SHP77 treated with DMSO at 0.1 percent for 48 hours (cell line): ENCODE measurements around the gene TRIM28.

ENCODE experiments used
- DNase-seq: peaks from one replicate; lab custom pipeline; 2025; lab: John Stamatoyannopoulos, UW

Gene TRIM28

DNA sequence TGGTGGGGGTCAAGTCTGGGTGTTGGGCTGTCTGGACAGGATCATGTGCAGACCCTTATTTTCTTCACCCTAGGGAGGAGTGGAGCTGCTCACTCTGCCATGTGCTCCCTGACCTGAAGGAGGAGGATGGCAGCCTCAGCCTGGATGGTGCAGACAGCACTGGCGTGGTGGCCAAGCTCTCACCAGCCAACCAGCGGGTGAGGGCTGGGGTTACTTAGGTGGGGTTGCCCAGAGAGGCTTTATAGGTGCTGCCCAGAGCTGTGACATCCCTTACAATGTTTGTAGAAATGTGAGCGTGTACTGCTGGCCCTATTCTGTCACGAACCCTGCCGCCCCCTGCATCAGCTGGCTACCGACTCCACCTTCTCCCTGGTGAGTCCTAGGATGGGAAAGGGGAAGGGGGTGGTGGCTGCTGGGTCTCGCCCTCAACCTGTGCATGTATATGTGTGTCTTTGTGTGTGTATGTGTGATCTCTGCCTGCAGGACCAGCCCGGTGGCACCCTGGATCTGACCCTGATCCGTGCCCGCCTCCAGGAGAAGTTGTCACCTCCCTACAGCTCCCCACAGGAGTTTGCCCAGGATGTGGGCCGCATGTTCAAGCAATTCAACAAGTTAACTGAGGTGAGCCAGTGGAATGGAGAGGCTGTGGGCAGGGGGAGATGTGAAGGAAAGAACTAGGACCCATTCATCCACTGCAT lies 5.9 kb downstream of the TRIM28 start:
- no peak for DNase-seq

DNA sequence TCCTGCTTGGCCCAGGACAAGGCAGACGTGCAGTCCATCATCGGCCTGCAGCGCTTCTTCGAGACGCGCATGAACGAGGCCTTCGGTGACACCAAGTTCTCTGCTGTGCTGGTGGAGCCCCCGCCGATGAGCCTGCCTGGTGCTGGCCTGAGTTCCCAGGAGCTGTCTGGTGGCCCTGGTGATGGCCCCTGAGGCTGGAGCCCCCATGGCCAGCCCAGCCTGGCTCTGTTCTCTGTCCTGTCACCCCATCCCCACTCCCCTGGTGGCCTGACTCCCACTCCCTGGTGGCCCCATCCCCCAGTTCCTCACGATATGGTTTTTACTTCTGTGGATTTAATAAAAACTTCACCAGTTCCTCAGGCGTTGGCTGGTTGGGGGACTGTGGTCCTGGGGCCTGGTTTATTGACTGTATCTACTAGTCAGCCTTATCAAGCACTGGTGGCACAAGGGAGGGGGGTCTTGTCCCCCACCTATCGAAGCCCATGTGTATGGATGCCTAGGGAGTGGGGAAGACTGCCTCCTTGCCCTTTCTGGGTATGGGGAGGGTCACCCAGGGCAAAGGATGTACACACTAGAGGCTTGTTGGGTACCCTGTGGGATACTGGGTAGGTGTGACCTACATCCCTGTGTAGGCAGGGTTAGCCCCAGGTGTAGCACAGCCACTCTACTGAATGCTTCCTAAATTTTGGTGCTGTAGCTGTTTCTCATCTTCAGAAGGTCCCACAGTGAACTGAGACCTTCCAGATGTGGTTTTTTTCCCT lies 6.7 kb downstream of the TRIM28 start:
- no peak for DNase-seq

GRCh38 chr19:58551123-58551497 lies 7.2 kb downstream of the TRIM28 start:
- DNase-seq = no peak

GRCh38 chr19:58551577-58552471 lies 8.0 kb downstream of the TRIM28 start:
- DNase-seq = no peak

GRCh38 chr19:58552655-58553054 lies 8.8 kb downstream of the TRIM28 start:
- no peak for DNase-seq

GRCh38 chr19:58553799-58554493 lies 10.1 kb downstream of the TRIM28 start:
- no peak for DNase-seq

DNA sequence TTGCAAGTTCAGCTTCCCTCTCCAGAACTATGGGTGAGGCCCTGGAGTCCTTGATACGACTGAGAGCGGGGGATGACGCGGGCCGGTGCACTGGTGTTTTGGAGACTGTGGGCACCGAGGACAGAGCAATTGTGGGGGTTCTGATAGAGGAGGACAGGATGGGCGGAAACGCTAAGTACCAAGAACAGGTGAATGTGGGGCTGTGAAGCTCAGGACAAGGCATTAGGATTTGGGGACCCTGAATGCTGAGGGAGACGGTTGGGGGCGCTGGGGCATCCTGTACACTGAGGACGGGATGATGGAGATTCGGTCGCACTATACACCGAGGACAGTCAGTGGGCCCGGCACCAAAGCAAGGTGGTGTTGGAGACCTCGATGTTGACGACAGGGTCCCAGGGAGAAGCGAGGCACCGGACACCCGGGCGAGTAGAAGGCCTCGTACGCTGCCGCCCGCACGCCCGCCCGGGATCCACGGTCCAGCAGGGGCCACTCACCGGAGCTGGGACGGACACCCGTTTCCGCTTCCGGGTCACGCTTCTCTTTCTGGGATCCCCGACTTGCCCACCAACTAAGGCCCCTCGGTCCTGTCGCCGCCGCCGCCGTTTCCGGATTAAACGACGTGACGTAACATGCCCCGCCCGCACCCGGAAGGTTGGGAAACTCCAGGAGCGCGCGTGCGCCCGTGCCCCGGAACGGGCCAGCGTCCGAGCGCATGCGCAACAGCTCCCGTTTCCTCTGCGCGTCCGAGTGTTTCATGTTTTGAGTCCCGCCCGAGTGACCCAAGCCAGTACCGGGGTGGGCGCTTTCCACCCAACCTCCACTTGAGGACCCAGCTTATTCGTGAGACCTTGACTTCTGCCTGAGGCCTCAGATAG lies 10.9 kb downstream of the TRIM28 start, which contains the start of gene CHMP2A:
CHMP2A (minus strand) TSS at position 612 of the 875 bp plus-strand sequence. CDS start 893 bp downstream, outside the sequence.
- no peak for DNase-seq

DNA sequence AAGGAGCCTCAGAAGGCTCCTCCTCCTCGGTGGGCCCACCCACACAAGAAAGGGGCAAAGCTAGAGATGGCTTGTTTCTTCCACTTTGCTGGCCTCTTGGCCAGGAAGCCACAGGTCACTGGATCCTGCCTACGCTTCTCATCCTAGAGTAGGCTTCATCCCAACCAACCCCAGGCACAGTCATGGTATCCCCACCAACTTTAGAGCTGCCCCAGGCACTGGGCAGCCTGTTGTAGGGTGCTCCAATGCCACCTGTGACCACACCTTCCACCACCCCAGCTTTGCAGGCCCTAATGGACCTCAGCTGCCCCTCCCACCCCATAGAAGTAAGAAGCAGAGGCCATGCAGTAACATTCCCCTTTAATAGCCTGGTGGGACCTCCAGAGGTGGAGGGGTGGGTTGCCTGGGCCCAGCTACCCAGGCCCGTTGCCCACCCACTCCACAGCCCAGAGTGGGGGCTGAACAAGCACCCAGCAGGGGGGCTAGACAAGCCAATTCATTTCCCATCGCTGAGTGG lies 11.6 kb downstream of the TRIM28 start:
- DNase-seq = no peak

DNA sequence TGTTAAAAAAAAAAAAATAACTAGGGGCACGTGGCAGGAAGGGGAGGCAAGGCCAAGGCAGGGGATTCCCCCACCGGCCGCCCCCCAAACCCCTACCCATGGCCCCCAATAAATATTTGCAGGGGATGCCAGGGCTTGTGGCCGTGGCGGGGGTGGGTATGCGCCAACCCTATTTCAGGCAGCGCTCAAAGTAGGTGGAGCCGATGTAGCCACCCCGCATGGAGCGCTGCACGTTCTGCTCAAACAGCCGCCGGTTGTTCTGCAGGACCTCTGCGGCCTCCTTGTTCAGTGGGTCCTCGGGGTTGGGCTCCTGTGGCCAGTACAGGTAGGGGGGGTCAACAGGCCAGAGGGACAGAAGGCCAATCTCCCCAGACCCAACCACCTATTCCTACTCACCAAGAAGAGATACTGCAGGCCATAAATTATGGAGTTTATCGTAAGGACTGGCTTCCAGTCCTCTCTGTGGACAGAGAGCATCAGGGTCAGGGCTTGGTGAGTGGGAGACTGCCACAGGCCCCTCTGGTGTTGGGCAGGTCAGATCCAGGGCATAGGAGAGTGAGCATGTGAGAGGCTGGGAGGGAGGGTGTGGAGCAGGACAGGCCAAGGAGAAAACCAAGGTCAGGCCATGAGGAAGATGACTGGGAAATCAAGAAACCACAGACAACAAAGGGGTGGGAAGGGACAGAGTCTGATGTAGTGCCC lies 12.2 kb downstream of the TRIM28 start:
- DNase-seq = no peak

DNA sequence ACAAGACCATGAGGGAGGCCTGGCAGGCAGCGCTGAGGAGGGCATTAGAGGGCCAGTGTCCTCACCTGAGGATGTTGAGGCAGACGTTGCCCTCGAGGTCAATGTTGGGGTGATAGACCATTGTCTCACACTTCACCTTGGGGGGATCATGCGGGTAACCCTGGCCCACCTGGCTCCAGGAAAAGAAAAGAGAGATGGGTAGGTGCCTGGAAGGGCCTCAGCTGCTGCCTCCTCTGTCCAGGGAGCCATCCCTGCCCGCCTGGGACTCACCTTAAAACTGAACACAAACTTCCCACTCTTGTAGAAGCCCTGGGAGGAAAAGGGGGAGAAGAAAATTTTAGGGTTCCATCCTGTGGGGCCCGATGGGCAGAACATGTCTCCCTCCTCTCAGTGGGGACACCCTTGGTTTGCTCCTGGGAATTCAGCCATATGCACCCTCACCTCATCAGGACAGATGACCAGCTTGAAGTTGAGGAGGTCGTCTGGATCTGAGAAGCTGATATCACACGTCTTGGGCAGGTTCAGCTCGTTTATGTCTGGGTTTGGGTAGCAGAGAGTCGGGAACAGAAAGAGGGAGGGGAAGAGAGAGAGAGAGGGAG lies 12.9 kb downstream of the TRIM28 start:
- DNase-seq = no peak

DNA sequence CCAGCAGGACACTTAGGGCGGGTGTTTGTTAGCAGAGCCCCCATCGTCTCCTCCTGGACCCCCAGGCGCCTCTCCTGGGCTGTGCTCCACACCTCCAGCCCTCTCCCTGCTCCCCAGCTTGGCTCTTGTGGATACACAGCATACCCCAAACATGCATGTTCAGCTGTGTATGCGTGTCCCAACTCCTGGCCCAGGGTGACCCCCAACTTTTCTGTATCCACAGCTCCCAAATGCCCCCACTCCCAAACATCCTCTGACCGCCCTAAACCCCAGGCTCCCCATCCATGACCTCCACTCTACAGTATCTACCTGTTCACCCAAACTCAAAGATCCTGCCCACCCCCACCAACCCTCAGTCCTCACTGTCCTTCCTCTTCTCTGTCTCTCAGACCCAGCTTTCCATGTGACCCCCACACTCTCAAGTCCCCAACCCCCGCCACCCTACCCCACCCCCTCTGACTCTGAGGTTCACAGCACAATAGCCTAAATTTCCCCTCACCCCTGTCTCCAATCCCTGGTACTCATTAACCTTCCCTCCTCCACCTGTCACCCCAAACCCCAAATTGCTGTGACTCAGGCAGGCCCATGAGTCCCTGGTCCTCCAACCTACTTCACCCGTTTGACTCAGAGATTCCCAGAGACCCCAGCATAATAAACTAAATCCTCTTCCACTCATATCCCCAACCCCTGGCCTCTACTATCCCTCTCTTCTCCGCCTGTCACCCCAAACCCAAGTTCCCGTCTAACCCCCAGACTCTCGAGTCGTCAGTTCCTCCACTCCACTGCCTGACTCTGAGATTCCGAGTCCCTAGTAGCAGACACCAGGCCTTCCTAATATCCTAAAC lies 13.6 kb downstream of the TRIM28 start:
- DNase-seq = no peak

DNA sequence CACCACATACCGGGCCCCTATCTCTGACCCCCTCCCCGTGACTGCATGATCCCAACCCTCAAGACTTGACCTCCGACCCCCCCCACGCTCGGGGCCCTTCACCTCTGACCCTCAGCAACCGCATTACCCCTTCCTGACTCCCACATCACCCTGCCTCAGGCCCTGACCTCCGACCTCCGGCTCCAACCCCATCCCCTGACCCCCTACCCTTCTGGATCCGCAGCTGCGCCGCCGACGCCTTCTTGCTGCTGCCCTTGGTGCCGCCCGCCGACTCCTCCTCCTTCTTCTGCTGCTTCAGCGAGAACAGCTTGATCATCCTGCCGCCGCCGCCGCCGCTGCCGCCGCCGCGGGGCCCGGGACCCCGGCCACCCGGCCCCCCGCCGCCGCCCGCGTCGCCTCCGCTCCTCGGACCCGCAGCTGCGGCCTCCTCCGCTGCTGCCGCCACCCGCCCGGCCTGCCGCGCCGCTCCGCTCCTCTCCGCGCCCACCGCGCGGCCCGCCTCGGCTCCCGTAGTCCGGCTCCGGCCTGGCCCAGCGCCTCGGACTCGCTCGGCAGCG lies 14.3 kb downstream of the TRIM28 start, which contains the start of gene UBE2M:
UBE2M (minus strand) TSS at position 546 of the 557 bp plus-strand sequence; CDS start at position 316, 230 bp downstream.
- no peak for DNase-seq

DNA sequence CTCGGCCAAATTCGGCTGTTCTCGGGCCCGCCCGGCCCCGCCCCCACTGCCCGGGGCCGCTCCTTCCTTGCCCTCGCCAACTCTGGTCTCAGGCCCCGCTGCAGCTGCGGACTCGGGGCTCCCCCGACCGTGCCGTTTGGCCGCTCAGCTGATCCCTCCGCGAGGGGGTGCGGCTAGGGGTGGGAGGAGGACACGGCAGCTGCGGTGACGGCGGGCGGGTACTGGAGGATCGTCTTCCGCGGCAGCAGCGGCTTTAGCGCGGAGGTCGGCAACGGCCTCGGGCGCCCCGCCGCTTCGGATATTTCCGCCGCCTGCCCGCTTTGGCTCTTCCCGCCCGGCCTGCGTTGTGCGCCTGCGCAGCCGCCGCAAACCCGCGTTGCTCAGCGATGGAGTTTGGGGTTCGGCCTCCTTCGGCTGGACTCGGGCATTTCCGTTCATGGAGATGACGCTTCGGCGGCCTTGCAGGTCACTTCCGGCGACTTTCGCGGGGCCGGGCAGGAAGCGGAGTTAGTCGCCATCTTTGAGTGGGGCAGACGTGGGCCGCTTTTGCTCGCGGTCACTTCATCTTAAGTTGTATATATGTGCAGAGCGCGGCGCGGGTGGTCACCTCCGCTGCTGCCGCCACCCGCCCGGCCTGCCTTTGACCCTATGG lies 14.9 kb downstream of the TRIM28 start:
- no peak for DNase-seq

GRCh38 chr19:58559275-58560006 lies 15.6 kb downstream of the TRIM28 start:
- DNase-seq = no peak

DNA sequence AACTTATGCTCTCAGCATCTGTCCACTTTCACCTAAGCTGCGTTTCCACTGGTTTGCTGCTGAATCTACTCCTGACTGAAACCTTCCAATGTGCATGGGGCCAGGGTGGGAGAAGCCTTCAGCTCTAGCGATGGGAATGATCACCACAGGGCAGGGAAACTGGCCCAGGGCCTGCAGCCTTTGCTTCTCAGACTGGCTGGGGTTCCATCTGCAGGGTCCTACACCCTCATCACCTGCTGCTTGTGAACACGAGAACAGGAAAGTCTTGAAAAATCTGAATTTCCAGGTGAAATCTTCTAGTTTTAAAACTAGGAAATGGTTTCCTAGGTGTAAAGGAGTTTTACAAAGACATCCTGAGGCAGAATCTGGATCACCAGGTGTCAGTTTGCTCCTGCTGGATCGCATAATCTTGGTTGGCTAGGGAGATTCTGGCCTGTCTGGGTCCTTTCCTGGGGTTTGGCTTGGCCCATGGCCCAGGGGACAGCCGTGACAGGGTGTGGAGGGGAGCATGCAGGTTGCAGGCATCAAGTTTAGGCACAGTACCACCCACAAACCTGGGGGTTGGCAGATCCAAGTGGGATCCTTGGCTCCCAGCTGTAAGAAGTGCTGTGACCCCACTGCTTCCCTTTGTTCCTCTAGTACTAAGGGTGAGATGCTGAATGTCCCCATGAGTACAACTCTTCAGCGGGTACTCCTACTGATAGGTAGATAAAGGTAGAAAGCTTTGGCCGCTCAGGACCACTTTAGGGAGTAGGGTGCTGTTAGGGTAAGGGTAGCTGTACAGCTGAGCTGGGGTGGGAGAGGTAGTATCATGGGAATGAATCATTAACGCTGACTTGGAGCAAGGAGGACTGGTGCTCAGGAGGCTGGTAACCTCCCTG lies 16.4 kb downstream of the TRIM28 start:
- no peak for DNase-seq

DNA sequence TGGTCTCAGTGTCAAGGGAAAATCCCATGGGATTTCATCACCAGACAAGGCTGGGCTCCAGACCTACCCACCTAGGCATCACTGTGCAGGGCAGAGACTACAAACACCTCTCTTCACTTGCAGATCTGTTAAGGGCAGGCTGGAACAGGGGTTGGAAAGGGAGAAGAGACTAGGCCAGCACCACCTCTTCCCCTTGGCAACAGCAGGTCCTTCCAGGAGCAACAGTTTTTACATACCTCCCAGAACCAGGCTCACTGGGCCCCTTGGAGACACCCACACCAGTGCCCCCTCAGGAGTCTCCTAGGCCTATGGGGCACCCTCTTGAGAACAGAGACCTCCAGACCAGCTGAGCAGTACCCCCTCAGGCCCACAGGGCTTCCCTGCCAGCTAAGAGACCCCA lies 17.1 kb downstream of the TRIM28 start:
- DNase-seq = no peak
